HL-60 (cell line): Measurements from ENCODE around the gene RFX1.

Source experiments
- CTCF ChIP-seq: IDR thresholded peaks from one replicate; pipeline ENCODE4 v1.5.1; 2011; ENCODE audit warnings: low read length, control low read depth, inconsistent platforms; ENCODE audit not compliant: insufficient read depth
- GABPA ChIP-seq: IDR thresholded peaks from 2 replicates; pipeline ENCODE4 v1.6.1; 2012; ENCODE audit warnings: low read depth
- POLR2AphosphoS5 ChIP-seq: IDR thresholded peaks from 2 replicates; pipeline ENCODE4 v1.6.1; 2012; ENCODE audit warnings: low read depth
- TF ChIP-seq, protein P1 (sequence below): IDR thresholded peaks from 2 replicates; pipeline ENCODE4 v1.6.1; 2012; ENCODE audit warnings: low read depth; ENCODE audit not compliant: insufficient replicate concordance

GRCh38 chr19:13960863-13961784 is 45.0 kb downstream of the RFX1 start:
- TF ChIP-seq CTCF (no peak), GABPA (no peak), POLR2AphosphoS5 (peak; percentile 16; the same call in 1 of the 2 replicates)
- TF ChIP-seq, protein P1, sequence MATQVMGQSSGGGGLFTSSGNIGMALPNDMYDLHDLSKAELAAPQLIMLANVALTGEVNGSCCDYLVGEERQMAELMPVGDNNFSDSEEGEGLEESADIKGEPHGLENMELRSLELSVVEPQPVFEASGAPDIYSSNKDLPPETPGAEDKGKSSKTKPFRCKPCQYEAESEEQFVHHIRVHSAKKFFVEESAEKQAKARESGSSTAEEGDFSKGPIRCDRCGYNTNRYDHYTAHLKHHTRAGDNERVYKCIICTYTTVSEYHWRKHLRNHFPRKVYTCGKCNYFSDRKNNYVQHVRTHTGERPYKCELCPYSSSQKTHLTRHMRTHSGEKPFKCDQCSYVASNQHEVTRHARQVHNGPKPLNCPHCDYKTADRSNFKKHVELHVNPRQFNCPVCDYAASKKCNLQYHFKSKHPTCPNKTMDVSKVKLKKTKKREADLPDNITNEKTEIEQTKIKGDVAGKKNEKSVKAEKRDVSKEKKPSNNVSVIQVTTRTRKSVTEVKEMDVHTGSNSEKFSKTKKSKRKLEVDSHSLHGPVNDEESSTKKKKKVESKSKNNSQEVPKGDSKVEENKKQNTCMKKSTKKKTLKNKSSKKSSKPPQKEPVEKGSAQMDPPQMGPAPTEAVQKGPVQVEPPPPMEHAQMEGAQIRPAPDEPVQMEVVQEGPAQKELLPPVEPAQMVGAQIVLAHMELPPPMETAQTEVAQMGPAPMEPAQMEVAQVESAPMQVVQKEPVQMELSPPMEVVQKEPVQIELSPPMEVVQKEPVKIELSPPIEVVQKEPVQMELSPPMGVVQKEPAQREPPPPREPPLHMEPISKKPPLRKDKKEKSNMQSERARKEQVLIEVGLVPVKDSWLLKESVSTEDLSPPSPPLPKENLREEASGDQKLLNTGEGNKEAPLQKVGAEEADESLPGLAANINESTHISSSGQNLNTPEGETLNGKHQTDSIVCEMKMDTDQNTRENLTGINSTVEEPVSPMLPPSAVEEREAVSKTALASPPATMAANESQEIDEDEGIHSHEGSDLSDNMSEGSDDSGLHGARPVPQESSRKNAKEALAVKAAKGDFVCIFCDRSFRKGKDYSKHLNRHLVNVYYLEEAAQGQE: no peak
